GM12874 (cell line): ENCODE measurements around the gene NRP1.

Source experiments
- CTCF ChIP-seq: IDR thresholded peaks from 2 replicates; pipeline ENCODE4 v1.5.1; 2011; ENCODE audit warnings: low read depth, mild to moderate bottlenecking, control low read depth, low read length, moderate library complexity; ENCODE audit not compliant: insufficient read depth

NRP1 gene

GRCh38 chr10:33155720-33156638, 178.5 kb downstream of the NRP1 start:
- TF ChIP-seq CTCF: peak; percentile 38; the same call in 1 of the 2 replicates

GRCh38 chr10:33154590-33154989, 179.9 kb downstream of the NRP1 start:
- TF ChIP-seq CTCF: no peak

GRCh38 chr10:33153968-33154327, 180.5 kb downstream of the NRP1 start:
- no peak for TF ChIP-seq CTCF

GRCh38 chr10:33153251-33153967, 181.1 kb downstream of the NRP1 start:
- no peak for TF ChIP-seq CTCF

- no peak for TF ChIP-seq CTCF
Measured at GRCh38 chr10:33152750-33153149, 181.7 kb downstream of the NRP1 start.

GRCh38 chr10:33152146-33152545, 182.3 kb downstream of the NRP1 start:
- TF ChIP-seq CTCF: no peak

- no peak for TF ChIP-seq CTCF
Measured at GRCh38 chr10:33151344-33151864, 183.1 kb downstream of the NRP1 start.
